Neural cell (in vitro differentiated cells): ENCODE results near the gene INPP5D.

Experiments used
- EP300 ChIP-seq: fragments of 450-650 bp; conservative IDR thresholded peaks from 2 replicates; pipeline ENCODE4 v1.6.1; 2014; ENCODE audit warnings: antibody characterized with exemption, mild to moderate bottlenecking, moderate library complexity; ENCODE audit not compliant: poor library complexity, severe bottlenecking
- MXI1 ChIP-seq: fragments of 450-650 bp; conservative IDR thresholded peaks from 2 replicates; pipeline ENCODE4 v1.6.1; 2014; ENCODE audit warnings: antibody characterized with exemption, mild to moderate bottlenecking; ENCODE audit not compliant: poor library complexity, severe bottlenecking
- POLR2AphosphoS5 ChIP-seq: IDR thresholded peaks from 2 replicates; pipeline ENCODE4 v1.6.1; 2012
- SMC3 ChIP-seq: fragments of 450-650 bp; conservative IDR thresholded peaks from 2 replicates; pipeline ENCODE4 v1.6.1; 2014; ENCODE audit warnings: antibody characterized with exemption, mild to moderate bottlenecking, moderate library complexity; ENCODE audit not compliant: poor library complexity
- TAF1 ChIP-seq: IDR thresholded peaks from 2 replicates; pipeline ENCODE4 v1.6.1; 2012; ENCODE audit warnings: low read depth
- TF ChIP-seq, protein P1 (sequence below): IDR thresholded peaks from 2 replicates; pipeline ENCODE4 v1.6.1; 2012; ENCODE audit warnings: borderline replicate concordance
- TF ChIP-seq, protein P2 (sequence below): fragments of 450-650 bp; IDR thresholded peaks from 2 replicates; pipeline ENCODE4 v1.5.1; 2014; ENCODE audit warnings: antibody characterized with exemption, mild to moderate bottlenecking, moderate library complexity; ENCODE audit not compliant: poor library complexity, severe bottlenecking

DNA sequence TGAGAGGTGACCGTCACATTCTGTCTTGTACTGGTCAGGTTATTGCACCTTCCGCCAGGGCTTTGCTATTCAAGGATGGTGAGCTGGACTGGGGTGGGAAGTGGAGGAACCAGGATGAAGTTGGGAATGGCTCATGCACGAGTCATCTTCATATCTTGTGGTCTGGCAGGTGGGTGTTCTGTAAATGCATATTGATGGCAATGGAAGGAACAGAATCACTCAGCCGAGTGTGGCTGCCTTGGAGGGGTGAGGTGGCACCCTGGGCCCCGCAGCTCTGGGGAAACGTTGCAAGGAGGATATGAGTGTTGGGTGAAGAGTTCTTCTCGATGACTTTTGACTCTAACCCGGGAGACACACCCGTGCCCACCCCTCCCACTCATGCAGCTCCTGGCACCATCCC lies 26.5 kb upstream of the INPP5D start:
- TF ChIP-seq EP300 (no peak), POLR2AphosphoS5 (no peak), TAF1 (no peak), MXI1 (no peak), SMC3 (no peak)
- TF ChIP-seq, protein P1, sequence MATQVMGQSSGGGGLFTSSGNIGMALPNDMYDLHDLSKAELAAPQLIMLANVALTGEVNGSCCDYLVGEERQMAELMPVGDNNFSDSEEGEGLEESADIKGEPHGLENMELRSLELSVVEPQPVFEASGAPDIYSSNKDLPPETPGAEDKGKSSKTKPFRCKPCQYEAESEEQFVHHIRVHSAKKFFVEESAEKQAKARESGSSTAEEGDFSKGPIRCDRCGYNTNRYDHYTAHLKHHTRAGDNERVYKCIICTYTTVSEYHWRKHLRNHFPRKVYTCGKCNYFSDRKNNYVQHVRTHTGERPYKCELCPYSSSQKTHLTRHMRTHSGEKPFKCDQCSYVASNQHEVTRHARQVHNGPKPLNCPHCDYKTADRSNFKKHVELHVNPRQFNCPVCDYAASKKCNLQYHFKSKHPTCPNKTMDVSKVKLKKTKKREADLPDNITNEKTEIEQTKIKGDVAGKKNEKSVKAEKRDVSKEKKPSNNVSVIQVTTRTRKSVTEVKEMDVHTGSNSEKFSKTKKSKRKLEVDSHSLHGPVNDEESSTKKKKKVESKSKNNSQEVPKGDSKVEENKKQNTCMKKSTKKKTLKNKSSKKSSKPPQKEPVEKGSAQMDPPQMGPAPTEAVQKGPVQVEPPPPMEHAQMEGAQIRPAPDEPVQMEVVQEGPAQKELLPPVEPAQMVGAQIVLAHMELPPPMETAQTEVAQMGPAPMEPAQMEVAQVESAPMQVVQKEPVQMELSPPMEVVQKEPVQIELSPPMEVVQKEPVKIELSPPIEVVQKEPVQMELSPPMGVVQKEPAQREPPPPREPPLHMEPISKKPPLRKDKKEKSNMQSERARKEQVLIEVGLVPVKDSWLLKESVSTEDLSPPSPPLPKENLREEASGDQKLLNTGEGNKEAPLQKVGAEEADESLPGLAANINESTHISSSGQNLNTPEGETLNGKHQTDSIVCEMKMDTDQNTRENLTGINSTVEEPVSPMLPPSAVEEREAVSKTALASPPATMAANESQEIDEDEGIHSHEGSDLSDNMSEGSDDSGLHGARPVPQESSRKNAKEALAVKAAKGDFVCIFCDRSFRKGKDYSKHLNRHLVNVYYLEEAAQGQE: no peak
- TF ChIP-seq, protein P2, sequence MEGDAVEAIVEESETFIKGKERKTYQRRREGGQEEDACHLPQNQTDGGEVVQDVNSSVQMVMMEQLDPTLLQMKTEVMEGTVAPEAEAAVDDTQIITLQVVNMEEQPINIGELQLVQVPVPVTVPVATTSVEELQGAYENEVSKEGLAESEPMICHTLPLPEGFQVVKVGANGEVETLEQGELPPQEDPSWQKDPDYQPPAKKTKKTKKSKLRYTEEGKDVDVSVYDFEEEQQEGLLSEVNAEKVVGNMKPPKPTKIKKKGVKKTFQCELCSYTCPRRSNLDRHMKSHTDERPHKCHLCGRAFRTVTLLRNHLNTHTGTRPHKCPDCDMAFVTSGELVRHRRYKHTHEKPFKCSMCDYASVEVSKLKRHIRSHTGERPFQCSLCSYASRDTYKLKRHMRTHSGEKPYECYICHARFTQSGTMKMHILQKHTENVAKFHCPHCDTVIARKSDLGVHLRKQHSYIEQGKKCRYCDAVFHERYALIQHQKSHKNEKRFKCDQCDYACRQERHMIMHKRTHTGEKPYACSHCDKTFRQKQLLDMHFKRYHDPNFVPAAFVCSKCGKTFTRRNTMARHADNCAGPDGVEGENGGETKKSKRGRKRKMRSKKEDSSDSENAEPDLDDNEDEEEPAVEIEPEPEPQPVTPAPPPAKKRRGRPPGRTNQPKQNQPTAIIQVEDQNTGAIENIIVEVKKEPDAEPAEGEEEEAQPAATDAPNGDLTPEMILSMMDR: no peak
